ENCODE data around the gene SPATA6. TPM values are rescaled to one million over a fixed set of nuclear protein-coding genes. Genes with fewer than 3 reads are reported as not detected.

Gene SPATA6
- total and polyA plus RNA-seq, 3 donors from 2014 or later: 44.5 to 268 (median 138) TPM

DNA sequence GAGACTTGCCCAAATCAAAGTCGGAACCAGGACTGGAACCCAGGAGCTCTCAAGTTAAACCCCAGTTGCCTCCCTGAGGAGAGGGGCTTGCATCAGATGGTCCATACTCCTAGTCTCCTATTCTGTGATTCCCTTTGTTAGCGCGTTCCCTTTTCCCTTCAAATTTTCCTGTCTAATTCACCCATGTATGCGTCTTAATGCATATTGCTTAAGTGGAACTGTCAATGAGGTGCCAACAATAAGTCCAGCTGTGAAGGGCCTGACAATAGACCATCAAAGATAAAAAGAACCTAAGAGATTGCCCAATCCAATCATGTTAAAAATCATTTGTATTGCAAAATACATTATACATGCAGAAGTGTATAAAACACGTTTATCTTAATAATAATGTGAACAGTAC lies 634 bp upstream of the SPATA6 start:
- TF ChIP-seq CTCF (IDR thresholded peaks at IDR 0.05): no peak
- TF ChIP-seq POLR2A (IDR thresholded peaks at IDR 0.05): no peak
- no peaks in the 10 kb centered on the region for H3K36me3 ChIP-seq (ENCODE audit: low read depth, missing control alignments)
- H3K27ac ChIP-seq: peak overlapping the region; percentile 84 to 92
- 19 to 45% methylated on average over 5 of the region's 5 CpGs for WGBS, 2 donors
- H3K9me3 ChIP-seq: no peaks in the 10 kb centered on the region
- H3K27me3 ChIP-seq: no peaks in the 10 kb centered on the region
- intact Hi-C loops (cut with DNase I; ENCODE audit: low total_unique reads): no loop called here
- peak overlapping the region; percentile 76 to 95 for H3K4me3 ChIP-seq
- peaks cover 9% of the 10 kb centered on the region for H3K4me1 ChIP-seq
- DNase-seq: no peak

DNA sequence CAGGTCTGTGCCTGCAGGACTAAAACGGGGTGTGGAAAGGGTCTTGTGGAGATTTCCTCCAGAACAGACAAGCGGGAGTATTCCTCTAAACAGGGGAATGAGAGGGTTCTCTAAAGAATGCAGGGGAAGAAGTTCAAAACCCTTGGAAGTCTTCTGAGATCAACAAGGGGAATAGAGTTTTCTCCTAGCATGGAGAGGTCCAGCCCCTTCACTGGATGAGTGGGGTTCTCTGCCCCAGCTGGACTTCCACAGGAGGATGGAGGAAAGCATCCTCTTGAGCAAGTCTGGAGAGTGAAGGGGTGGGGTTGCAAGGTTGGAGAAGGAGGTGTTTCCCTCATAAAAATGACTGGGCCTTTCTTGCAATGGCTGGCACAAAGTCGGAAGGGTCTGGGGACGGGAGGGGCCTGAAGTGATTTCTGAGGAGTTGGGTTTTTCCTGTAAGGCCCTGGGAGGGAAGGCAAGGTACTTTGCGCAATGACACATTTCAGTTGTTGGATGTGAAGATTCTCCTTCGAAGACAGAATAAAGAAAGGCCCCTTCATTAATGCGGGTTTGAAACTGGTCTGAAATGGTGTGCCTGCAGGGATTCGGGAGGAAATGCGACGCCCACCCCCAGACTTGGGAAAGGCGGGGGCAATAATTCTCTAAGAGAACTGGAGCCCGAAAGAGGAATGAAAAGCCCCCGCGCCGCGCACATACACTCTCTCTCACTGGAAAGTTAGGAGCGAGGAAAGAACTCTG lies 884 bp downstream of the SPATA6 start:
- Histone ChIP-seq H3K27ac (peak overlapping the region; percentile 84 to 92), H3K9me3 (no peaks in the 10 kb centered on the region), H3K4me3 (peak overlapping the region; percentile 76 to 95), H3K36me3 (ENCODE audit: low read depth, missing control alignments) (no peaks in the 10 kb centered on the region), H3K4me1 (peaks cover 9% of the 10 kb centered on the region), H3K27me3 (no peaks in the 10 kb centered on the region)
- TF ChIP-seq POLR2A (IDR thresholded peaks at IDR 0.05): no peak
- no peak for TF ChIP-seq CTCF (IDR thresholded peaks at IDR 0.05)
- WGBS, 2 donors: 10 to 13% methylated on average over 17 of the region's 17 CpGs
- intact Hi-C loops (cut with DNase I; ENCODE audit: low total_unique reads): no loop called here
- DNase-seq: no peak

GRCh38 chr1:48470481-48470855 lies 1.5 kb downstream of the SPATA6 start:
- Histone ChIP-seq H3K4me3 (peak overlapping the region; percentile 76 to 95), H3K9me3 (no peaks in the 10 kb centered on the region), H3K27me3 (no peaks in the 10 kb centered on the region), H3K27ac (peak overlapping the region; percentile 84 to 92), H3K36me3 (ENCODE audit: low read depth, missing control alignments) (no peaks in the 10 kb centered on the region), H3K4me1 (peaks cover 9% of the 10 kb centered on the region)
- DNase-seq: peak; percentile 59
- TF ChIP-seq POLR2A (IDR thresholded peaks at IDR 0.05): no peak
- TF ChIP-seq CTCF (IDR thresholded peaks at IDR 0.05): peak in 1 of 3 experiments; percentile 1
- intact Hi-C loops (cut with DNase I; ENCODE audit: low total_unique reads): no loop called here
- WGBS, 2 donors: 1 to 13% methylated on average over 6 of the region's 6 CpGs

DNA sequence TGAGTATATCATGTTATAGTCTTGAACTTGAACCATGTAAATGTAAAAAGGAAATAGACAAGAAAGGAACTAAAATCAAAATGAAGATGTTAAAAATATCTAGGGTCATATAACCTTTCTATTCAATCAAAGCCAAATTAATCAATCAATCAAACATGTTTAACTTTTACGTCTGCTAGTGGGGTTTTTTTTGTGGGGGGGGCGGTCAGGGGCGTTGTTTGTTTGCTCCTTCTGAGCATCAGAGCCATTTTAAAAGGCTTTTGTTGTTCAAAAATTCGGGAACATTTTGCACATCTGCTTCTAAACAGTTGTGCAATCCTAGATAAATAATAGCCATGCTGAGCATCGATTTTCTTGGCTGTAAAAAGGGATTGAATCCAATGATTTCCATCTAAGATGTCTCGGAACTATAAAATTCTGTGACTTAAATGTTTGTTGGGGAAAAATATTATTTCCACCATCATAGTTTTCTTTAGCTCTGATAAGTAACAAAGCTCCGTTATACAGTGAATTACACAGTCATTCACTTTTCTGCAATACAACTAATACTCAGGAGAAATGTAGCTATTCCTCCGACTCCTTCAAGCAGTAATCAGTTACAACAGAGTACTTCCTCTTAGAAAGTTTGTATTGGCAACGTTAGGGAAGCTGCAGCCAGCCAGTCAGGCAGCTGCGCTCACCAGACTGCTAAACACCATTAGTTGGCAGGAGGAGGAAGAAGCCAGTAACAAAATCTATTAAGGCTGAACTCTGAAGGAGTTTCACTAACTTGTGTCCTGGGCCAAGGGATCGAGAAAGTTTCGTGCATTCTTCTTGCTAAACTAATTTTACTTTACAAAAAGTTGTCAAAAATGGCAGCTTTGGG lies 2.2 kb downstream of the SPATA6 start:
- Histone ChIP-seq H3K9me3 (no peaks in the 10 kb centered on the region), H3K27me3 (no peaks in the 10 kb centered on the region), H3K4me3 (peak overlapping the region; percentile 76 to 95), H3K36me3 (ENCODE audit: low read depth, missing control alignments) (no peaks in the 10 kb centered on the region), H3K27ac (peak overlapping the region; percentile 84 to 92), H3K4me1 (peaks cover 9% of the 10 kb centered on the region)
- intact Hi-C loops (cut with DNase I; ENCODE audit: low total_unique reads): no loop called here
- peak; percentile 67 for DNase-seq
- TF ChIP-seq CTCF (IDR thresholded peaks at IDR 0.05) (no peak), POLR2A (IDR thresholded peaks at IDR 0.05) (no peak)
- 5 to 16% methylated on average over 12 of the region's 12 CpGs for WGBS, 2 donors

All from testis (tissue), 3 donors.